Activated CD4-positive, CD25-positive, alpha-beta regulatory T cell treated with anti-CD3 and anti-CD28 coated beads, Interleukin-2, amount 50 U/mL, for 16 hours (primary cell): Measurements from ENCODE around the gene RAD52.
"Not testable (repeated sequence)": the region's sequence is repeated elsewhere in the genome, so short reads cannot be mapped to it uniquely, and the experiment has no call there.

Experiments
- DNase-seq: peaks from one replicate; pipeline ENCODE4 v3.0.0-alpha.2; 2020; ENCODE audit warnings: low read depth, low spot score

The RAD52 gene

DNA sequence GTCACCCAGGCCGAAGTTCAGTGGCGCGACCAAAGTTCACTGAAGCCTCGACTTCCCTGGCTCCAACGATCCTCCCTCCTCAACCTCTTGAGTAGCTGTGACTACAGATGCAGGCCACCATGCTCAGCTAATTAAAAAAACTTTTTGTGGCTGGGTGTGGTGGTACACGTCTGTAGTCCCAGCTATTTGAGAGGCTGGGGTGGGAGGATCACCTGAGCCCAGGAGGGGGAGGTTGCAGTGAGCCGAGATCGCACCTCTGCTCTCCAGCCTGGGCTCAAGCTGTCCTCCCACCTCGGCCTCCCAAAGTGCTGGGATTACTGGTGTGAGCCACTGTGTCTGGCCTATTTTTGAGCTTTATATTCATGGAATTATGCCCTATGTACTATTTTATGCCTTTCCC lies 18.1 kb upstream of the RAD52 start:
- no peak for DNase-seq

DNA sequence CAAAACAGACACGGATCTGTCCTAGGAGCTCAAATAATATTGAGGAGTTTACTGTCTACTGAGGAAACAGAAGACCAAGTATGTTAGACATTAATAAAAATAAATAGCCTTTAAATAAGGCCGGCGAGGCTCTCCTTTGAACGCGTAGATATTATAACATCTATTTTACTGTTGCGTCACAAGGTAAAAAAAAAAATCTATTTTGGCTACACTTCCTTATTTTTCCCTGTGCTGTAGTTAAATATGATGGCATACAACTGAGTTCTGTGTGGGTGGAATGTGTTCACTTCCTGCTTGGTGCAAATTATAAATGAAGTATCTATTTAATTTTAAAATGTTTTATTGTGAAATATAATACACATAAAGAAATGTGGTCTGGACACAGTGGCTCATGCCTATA lies 17.2 kb upstream of the RAD52 start:
- no peak for DNase-seq

DNA sequence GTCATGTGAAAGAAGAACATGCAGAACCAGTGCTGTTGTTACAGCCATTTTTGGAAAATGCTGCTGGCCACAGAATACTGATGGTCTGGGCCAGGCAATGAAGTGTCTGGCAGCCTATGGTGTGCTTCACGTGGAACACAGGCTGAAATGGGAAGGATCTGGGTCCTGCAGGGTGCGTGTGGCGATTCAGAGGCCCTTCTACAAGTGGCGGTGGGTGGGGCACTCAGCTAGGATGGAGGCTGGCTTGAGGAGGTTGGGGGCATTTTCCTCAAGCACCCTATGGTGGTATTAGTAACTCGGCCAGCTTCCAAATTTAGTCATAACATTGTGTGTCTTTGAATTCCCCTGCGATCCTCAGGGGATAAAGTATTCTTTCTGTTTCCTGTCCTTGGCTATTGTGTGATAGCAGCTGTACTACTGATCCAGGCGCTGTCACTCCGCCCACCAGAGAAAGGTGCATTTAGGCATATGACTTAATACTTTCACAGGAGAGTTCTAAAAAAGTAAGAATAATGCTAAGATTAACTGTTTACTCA lies 9.2 kb upstream of the RAD52 start:
- DNase-seq = no peak

DNA sequence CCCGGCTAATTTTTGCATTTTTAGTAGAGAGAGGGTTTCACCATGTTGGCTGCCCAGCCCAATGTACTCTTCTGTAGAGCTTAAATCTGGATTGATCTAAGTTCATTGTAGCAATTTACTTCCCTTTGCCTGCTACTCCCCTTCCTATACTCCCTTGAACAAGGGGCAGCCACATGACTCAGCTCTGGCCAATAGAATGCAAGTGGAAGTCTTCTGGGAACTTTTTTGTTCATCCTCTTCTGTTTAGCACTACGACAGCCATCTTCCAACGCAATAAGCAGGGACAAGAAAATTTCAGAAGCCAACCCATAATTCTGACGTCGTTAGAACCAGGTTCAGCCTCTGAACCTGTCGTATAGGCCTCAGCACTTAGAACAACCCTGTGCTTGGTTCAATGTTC lies 6.4 kb upstream of the RAD52 start:
- no peak for DNase-seq

DNA sequence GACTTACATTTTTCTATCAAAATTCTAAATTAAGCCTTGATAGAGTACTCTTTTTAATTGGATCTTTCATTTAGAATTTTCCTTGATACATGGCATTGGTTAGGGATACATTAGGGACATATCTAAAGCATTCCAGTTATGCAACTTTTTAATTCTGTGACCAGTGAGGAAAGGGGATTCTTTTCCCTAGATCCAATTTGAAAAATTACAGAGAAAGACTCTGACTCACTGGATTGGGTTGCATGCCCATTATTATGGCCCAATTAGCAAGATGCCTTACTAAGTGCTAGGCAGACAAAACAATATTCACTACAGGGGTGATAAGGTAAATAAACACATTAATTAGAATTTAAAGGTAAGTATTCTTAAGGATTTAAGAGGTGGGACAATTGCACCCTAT lies 5.2 kb upstream of the RAD52 start:
- no peak for DNase-seq

DNA sequence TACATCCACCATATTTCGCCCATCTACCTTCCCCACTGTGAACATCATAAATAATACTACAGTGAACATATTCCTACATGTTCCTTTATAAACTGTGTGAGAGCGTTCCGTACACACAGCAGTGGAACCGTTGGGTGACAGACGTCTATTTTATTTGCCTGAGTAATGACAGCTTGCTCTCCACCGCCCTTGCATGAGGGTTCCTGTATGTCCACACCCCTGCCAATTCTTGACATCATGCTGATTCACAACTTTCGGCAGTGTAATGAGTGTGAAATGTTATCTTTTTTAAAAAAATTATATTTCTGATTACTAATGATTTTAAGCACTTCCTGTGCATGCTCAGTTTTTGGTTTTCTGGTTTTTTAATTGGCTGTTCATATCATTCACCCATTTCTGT lies 4.3 kb upstream of the RAD52 start:
- no peak for DNase-seq

DNA sequence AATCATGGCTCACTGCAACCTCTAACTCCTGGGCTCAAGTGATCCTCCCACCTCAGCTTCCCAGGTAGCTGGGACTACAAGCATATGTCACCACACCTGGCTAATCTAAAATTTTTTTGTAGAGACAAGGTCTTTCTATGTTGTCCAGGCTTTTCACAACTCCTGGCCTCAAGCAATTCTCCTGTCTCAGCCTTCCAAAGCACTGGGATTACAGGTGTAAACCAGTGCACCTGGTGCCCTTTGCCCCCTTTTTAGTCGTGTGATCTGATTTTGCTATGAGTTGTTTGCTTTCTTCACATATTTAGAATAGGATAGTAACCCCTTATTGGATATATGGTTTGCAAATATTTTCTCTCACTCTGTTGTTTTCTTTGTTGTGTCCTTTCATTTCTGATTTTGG lies 1.7 kb upstream of the RAD52 start:
- DNase-seq = no peak

DNA sequence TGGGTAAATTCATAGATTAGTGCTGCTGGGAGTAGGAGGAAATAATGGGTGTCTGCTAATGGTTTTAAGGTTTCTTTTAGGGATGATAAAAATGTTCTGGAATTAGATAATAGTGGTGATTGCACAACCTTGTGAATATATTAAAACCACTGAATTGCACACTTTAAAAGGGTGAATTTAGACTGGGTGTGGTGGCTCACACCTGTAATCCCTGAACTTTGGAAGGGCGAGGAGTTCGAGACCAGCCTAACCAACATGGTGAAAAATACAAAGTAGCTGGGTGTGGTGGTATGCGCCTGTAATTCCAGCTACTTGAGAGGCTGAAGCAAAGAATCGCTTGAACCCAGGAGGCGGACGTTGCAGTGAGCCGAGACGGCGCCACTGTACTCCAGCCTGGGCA lies 1.3 kb downstream of the RAD52 start:
- no peak for DNase-seq

DNA sequence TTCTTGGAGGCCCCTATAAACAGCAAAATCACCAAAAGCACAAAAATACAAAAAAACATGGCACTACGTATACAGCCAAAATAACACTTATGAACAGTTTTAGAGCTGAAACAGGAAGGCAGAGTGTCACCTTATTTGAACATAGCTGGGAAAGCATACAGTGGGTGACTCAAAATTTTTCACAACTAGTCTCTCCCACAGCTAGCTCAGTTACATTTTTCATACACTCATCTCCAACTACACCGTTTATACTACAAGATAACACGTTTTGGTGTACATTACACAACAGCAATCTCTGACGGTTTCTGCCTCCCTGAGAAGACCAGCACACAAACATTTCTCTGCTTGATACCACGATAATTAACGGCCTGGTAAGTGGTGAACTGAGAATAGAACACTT lies 2.9 kb downstream of the RAD52 start:
- DNase-seq = no peak

DNA sequence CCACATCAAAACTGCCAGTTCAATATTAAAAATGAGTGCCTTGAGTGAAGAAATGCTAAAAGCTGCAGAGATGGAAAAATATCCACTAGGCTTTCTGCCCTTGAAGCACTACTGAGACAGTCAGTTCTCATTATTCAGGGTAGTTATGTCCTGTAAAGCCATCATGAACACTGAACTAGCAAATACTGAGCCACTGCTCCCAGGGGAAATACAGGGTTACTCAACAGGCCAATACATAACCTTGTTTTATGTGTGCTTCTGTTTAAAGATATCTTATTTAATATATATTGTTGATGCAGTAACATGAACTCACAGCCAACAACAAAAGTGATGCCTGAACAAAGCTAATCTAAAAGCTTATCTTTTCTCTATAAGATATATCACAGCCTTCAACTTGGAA lies 3.3 kb downstream of the RAD52 start:
- no peak for DNase-seq

DNA sequence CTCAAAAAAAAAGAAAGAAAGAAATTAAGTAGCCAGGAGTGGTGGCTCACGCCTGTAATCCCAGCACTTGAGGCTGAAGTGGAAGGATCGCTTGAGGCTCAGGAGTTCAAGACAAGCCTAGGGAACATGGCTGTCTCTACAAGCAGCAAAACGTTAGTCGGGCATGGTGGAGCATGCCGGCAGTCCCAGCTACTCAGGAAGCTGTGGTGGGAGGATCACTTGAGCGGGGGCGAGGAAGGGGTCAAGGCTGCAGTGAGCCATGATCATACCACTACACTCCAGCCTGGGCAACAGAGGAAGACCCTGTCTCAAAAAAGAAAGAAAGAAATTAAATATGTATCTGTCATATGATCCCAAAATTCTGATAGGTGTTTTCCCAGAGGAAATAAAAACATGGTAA lies 5.3 kb downstream of the RAD52 start:
- no peak for DNase-seq

DNA sequence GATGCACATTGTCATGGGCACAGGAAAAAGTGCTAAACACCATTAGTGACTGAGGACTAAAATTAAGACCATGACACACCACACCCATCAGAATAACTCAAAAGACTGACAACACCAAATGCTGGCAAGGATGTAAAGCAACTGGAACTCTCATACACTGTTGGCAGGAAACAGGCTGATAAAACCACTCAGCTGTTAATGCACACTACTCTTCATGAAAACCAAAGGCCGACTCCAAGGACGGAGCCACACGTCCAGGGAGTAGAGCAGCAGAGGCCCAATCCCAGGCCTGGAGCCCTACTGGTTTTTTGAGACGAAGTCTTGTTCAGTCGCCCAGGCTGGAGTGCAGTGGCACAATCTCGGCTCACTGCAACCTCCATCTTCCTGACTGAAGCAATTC lies 6.4 kb downstream of the RAD52 start:
- DNase-seq = no peak

DNA sequence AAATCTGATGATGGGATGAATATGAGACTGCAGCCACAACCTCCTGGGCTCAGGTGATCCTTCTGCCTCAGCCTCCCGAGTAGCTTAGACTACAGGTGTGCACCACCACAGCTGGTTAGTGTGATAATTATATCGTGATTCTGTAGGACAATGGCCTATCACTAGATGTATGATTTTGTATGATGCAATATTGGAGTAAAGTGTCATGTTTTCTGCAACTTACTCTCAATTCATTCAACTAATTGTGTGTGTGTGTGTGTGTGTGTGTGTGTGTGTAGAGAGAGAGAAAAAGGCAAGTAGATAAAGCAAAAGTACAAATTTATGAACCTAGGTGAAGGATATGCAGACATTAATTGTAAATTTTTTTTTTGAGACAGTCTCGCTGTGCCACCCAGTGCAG lies 10.7 kb downstream of the RAD52 start:
- no peak for DNase-seq

DNA sequence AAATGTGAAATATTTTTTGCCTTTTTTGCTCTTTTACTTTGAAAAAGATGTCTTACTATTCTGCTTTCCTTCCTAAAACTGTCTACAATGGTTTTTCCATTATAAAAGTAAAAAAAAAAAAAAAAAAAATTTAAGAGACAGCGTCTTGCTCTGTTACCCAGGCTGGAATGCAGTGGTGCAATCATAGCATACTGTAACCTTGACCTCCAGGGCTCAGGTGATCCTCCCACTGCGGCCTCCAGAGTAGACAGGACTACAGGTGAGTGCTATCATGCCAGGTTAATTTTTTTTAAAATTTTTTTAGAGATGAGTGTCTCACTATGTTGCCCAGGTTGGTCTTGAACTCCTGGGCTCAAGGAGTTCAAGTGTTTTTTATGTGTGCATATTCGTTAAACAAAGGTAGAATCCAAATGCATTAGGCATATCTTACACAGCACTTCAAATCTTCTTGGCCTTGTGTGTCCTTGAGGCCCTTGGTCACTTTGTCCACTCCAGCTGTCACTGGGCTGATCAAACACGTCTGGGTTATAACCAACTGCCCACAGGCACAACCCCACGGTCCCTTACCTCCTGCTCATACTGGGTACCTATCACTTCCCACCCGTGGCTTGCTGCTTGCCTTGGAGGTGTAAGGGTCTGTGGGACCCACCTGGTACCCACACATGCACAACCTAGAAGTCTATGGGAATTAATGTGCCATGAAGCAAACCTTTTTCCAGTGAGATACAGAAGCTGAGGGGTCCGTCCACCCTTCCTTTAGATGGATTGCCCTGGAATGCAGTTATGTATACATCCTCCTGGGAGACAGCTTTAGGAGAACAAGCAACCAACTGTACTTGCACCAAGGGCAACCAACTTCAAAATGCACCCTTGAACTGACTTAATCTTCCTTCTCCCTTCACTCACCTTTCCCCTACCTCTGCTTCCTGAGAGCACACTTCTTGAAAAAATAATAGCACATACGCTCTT lies 12.8 kb downstream of the RAD52 start:
- no peak for DNase-seq

DNA sequence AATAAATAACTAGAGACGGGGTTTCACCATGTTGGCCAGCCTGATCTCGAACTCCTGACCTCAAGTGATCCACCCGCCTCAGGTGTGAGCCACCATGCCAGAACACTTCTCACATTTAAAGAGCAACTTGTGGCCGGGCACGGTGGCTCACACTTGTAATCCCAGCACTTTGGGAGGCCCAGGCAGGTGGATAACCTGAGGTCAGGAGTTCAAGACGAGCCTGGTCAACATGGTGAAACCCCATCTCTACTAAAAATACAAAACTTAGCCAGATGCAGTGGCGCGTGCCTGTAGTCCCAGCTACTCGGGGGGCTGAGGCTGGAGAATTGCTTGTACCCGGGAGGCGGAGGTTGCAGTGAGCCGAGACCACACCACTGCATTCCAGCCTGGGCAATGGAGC lies 13.6 kb downstream of the RAD52 start:
- not testable (repeated sequence) for DNase-seq

DNA sequence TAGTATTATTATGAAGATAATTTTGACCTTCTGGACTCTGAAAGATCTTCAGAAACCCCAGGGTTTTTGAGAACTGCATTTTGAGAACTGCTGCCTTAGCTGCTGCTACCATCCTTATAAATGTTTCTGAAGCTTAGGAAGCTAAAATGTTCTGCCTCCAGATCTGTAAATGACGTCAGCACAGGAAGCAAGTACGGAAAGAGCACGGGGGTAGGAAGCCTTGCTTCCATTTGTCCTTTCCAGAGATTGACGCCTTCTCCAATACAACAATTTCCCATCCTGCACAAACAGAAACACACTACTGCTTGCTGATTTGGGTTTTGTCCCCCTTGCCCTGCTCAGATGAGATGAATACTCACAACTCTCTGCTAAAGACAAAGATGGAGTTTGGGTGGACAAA lies 17.9 kb downstream of the RAD52 start:
- DNase-seq = no peak

DNA sequence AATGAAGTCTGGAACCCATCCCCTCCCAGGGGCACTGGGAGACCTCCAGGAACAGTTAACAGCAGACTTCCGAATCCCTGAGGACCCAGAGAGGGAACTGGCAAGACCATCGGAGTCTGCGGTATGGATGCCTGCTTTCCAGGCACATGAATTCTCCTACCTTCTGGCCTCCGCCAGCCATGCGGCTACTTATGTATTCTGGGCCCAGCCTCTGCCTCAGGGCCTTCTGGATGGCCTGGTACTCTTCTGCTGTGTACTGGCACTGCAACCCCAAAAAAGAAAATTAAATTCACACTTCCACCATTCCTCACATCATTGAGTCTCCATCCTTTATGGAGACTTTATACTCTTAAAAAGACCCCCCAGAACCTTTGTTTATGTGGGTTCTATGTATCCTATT lies 18.4 kb downstream of the RAD52 start:
- no peak for DNase-seq

DNA sequence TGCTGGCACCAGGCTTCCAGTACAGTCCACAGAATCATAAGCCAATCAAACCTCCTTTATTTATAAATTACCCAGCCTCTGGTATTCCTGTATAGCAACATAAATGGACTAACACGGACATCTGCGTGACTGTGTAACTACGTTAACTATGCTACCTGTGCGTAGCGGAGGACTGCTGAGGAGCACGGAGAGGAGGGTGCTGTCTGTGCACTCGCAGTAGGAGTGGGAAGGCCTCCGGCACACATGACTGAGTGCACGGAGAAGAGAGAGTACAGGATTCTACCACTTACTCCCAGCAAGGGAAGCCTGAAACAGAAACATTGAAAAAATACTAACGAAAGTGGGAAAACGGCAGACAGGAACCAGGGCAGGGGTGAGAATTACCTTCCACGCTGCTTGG lies 22.9 kb downstream of the RAD52 start:
- no peak for DNase-seq

DNA sequence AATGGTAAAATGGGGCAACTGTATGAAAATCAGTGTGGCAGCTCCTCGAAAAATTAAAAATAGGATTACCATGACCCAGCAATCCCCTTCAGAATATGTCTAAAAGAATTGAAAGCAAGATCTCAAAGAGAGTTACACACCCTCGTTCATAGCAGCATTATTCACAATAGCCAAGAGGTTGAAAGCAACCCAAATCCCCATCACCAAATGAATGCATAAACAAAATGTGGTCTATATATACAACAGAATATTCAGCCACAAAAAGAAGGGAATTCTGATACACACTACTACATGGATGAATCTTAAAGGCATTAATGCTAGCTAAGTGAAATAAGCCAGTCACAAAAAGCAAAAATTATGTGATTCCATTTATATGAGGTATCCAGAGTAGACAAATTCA lies 27.2 kb downstream of the RAD52 start:
- DNase-seq = no peak

DNA sequence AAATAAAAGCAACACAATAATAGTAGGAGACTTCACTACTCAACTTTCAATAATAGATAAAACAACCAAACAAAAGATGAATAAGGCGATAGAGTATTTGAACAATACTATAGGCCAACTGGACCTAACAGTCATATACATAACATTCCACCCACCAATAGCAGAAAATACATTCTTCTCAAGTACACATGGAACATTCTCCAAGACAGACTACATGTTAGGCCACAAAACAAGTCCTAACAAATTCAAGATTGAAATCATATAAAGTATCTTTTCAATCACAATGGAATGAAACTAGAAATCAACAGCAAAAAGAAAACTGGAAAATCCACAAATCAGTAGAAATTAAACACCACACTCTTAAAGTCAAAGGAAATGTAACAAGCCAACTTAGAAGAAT lies 28.8 kb downstream of the RAD52 start:
- DNase-seq = no peak

DNA sequence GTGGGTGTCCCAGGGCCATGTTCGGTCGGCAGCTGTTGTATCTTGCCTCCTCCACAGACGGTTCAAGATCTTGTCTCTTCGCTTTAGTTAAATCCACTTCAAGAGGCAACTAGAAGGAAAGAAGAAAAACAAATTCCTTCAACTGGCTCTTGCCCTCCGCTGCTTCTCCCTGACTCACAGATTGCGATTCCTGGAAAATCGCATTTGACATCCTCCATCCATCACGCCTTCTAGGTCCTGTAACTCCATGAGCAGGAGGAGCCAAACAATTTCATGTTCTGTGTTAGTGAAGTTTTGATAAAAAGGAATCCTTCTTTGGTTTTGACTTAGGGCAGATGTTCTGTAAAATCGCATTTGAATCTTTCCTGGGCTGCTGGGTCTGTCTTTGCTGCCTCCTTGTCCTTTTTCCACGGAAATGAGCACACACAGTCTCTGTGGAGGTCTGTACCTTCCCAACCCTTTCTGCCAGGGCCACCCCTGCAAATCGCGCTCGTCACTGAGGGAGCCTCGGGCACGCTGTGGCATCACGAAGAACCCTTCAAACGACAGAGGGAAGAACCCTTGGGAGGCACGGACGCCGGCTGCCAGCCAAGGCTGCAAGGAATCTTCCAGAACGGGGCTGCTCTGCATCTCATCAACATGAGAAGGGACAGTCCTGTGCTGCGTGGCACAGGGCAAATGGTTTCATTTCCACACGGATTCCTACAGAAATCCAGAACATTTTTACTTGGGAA lies 32.6 kb downstream of the RAD52 start:
- no peak for DNase-seq

DNA sequence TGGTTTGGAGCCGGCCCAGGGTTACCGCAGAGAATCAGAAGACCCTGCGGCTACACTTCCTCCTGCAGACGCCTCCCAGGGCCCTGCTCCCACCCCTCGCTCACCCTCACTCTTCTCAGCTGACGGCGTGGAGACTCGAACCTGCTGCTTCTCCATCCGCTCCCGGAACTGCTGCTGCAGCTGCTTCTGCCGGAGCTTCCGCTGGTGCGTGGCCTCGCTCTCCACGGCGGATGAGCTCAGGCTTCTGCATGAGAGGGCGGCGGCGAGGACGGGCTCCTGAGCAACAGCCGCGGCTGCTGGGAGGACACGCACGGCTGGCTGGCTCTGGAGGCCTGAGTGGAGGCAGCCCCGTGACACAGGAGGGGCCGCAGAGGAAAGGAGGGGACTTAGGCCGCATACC lies 33.3 kb downstream of the RAD52 start:
- DNase-seq = no peak

DNA sequence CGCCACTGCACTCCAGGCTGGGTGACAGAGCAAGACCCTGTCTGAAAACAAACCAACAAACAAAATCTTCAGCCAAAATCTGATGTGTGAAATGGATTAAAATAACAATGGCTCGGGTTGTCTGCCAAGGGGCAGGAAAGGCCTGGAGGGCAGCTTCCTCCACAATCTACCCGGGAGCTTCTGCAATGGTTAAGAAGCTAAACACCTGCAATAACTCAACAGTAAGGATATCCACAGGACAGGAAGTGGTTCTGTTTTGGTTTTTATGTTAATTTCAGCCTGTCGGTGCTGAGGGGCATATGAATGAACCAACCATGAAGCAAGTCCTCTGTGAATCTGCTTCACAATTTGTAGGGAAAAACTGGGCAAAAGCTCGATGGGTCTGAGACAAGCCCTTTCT lies 34.4 kb downstream of the RAD52 start:
- DNase-seq = no peak
